BJ (cell line): ENCODE measurements around the gene ARRDC2. TPM values are rescaled to one million over a fixed set of nuclear protein-coding genes. Genes with fewer than 3 reads are reported as not detected.

Experiments used
- CTCF ChIA-PET: fragments of 350-600 bp; formaldehyde crosslinking; extraction: SDS; loops from one replicate; lab custom pipeline; 2021; ENCODE audit warnings: antibody characterized with exemption, inconsistent platforms; lab: Yijun Ruan, JAX
- POLR2A ChIA-PET: fragments of 300-600 bp; sonication (Branson Sonifier 250); formaldehyde crosslinking; extraction: SDS; loops from one replicate; lab custom pipeline; 2021; ENCODE audit warnings: antibody characterized with exemption; lab: Charles Lee
- DNase-seq: peaks from one replicate; pipeline ENCODE4 v3.0.0-alpha.2; 2011; ENCODE audit warnings: low read depth
- H3K27me3 ChIP-seq: 2 replicates; pipeline ENCODE4 v1.6.0; 2011; ENCODE audit warnings: low read length; ENCODE audit not compliant: control insufficient read depth, insufficient read depth
- H3K36me3 ChIP-seq: 2 replicates; pipeline ENCODE4 v1.5.1; 2011; ENCODE audit warnings: low read length; ENCODE audit not compliant: control insufficient read depth, insufficient read depth
- H3K4me3 ChIP-seq: 2 replicates; pipeline ENCODE4 v1.5.1; 2011; ENCODE audit warnings: low read depth, mild to moderate bottlenecking, control low read depth, low read length
- polyA minus RNA-seq: library from RNA; depleted of rRNA, polyadenylated mRNA; stranded (reverse); fragments of >200 nt; gene quantifications from 2 replicates; pipeline ENCODE4 v1.2.3, GENCODE V29; 2011; rRNA and poly(A)+ RNA removed
- polyA plus RNA-seq: library from polyadenylated mRNA; depleted of rRNA; stranded (reverse); fragments of >200 nt; gene quantifications from 2 replicates; pipeline ENCODE4 v1.2.3, GENCODE V29; 2011; rRNA removed
- TF ChIP-seq, protein P1 (sequence below): IDR thresholded peaks from 2 replicates; pipeline ENCODE4 v1.5.1; 2011; ENCODE audit warnings: low read depth, mild to moderate bottlenecking, control low read depth, inconsistent platforms, low read length, moderate library complexity; ENCODE audit not compliant: insufficient read depth

ARRDC2 gene
- 4.5 and 6.0 TPM in 2 replicates for polyA plus RNA-seq
- 3.3 and 3.8 TPM in 2 replicates for polyA minus RNA-seq

DNA sequence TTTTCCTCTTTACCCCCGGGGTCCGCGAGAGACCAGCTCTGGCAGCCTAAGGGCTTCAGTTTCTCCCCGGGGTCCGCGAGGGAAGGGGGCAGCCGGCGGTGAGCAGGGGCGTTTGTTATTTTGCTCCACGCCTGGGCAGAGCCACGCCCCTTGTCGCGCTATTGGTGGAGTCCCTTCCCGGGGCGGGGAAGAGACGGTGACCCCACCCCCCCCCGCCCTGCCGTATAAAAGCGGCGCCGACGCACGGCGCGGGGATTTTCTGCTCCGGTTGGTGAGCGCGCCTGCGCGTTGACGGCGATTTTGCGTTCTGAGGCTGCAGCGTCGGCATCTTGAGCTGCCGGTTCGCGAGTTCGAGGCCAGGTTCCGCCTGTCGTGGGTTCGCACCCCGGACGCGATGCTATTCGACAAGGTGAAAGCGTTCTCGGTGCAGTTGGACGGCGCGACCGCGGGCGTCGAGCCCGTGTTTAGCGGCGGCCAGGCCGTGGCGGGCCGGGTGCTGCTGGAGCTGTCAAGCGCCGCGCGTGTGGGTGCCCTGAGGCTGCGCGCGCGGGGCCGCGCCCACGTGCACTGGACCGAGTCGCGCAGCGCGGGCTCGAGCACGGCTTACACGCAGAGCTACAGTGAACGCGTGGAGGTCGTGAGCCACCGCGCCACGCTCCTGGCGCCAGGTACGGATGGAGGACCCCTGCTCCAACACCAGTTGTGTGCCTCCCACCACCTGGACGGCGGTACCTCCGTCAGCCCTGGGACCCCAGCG, at the start of gene ARRDC2:
ARRDC2 (plus strand) TSS at position 254 of the 757 bp plus-strand sequence; CDS start at position 395, 141 bp downstream.
- TF ChIP-seq, protein P1, sequence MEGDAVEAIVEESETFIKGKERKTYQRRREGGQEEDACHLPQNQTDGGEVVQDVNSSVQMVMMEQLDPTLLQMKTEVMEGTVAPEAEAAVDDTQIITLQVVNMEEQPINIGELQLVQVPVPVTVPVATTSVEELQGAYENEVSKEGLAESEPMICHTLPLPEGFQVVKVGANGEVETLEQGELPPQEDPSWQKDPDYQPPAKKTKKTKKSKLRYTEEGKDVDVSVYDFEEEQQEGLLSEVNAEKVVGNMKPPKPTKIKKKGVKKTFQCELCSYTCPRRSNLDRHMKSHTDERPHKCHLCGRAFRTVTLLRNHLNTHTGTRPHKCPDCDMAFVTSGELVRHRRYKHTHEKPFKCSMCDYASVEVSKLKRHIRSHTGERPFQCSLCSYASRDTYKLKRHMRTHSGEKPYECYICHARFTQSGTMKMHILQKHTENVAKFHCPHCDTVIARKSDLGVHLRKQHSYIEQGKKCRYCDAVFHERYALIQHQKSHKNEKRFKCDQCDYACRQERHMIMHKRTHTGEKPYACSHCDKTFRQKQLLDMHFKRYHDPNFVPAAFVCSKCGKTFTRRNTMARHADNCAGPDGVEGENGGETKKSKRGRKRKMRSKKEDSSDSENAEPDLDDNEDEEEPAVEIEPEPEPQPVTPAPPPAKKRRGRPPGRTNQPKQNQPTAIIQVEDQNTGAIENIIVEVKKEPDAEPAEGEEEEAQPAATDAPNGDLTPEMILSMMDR, result no peak
- Histone ChIP-seq H3K36me3 (peaks cover 11% of the 10 kb centered on the region), H3K27me3 (no peaks in the 10 kb centered on the region), H3K4me3 (peak within 1 kb of the TSS; percentile 46)
- DNase-seq, result peak; percentile 42
- ChIA-PET POLR2A (interaction anchor here (0.6 kb wide), 2 partner anchors 70 to 216 kb away, joined by 5 to 8 read pairs; no protein-coding TSS in a partner anchor), CTCF (interaction anchor here (0.7 to 2.9 kb wide), 18 partner anchors 8 to 96 kb away, joined by 3 to 120 read pairs (median 4); partner anchors contain the start of gene CCDC124)

DNA sequence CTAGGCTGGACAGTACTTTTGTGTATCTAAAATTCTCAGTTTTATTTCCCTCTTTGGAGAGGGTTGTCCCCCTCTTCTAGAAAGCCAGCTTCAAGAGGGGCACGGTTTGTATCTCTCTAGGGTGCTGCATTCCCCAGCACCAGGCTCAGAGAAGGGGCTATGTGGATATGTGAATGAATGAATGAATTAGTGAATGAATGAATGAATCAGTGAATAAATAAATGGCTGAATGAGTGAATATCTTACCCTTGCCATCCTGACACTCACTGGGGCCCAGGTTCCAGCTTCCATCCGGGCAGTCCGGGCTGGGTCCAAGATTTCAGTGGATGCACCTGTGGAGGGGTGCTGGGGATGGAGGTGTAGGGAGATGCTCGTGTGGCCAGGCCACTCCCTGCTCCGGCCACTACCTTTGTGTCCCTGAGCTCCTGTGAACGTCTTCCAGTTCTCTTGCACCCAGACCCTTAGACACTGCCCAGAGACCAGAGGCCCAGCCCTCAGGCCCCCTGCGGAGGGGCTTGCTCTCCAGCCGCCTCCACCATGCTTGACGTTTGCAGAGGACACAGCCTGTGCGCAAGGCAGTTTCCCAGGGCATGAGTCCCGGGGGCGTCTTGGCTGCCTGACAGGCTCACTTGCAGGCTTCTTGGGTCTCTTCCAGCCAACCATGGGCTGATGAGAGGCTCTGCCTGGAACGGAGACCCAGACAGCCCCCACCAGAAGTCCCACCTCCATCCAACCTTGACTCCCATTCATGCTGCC, 43.9 kb upstream of the ARRDC2 start:
- POLR2A ChIA-PET, result no interaction called here
- no peak overlapping the region for H3K4me3 ChIP-seq
- H3K27me3 ChIP-seq, result peaks cover 32% of the 10 kb centered on the region
- H3K36me3 ChIP-seq, result no peaks in the 10 kb centered on the region
- TF ChIP-seq, protein P1, result no peak
- CTCF ChIA-PET, result interaction anchor here (0.6 to 2.3 kb wide), 4 partner anchors 26 to 178 kb away, joined by 3 to 9 read pairs (median 4); partner anchors contain the start of gene INSL3
- DNase-seq, result no peak

DNA sequence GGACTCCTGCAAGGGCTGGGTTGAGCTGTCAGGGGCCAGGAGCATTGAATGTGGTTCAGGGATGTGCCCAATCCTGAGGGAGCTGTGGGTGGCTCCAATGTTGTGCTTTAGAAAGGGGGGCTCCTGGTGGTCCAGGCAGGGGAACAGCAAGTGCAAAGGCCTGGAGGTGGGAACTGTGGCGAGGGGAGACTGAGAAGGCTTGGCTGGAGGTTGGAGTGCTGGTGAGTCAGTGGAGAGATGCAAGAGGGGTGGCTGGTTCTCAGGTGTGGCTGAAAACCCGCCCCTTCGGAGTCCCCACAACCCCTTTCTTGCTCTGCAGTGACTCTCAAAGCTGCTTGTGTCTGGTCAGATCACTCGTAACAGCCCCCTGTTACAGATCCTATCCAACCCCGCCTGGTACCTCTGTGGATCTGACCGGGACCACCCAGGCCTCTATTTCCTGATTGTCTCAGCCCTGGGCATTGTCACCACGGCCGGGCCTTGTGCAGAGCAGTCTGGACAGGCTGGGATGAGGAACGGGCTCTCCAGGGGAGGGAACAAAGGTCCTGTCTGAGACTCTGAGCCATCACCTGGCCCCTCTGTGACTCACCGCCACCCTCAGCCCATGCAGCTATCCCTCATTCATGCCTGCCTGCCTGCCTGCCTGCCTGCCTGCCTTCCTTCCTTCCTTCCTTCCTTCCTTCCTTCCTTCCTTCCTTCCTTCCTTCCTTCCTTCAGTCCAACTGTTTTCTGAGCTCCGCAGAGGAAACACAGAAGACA, 42.4 kb upstream of the ARRDC2 start:
- DNase-seq, result no peak
- Histone ChIP-seq H3K27me3 (peaks cover 33% of the 10 kb centered on the region), H3K36me3 (no peaks in the 10 kb centered on the region), H3K4me3 (no peak overlapping the region)
- TF ChIP-seq, protein P1, result no peak
- POLR2A ChIA-PET, result no interaction called here
- CTCF ChIA-PET, result interaction anchor here (1.3 kb wide), 1 partner anchor 20 kb away, joined by 4 read pairs; no protein-coding TSS in a partner anchor

DNA sequence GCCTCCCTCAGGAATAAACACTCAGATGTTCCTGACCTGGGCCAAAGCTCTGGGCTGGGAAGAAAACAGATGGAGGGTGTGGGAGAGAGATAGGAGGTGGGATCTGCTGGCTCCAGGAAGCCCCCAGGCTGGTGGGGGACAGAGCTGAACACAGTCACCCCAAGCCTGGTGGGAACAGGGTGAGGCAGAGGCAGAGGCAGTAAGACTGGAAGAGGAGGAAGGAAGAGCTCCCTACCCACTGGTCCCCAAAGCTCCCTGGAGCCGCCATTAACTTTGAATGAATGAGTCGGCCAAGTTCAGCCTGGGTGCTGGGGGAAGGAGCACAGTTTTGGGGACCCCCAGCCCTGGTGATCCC, 41.9 kb upstream of the ARRDC2 start:
- H3K36me3 ChIP-seq, result no peaks in the 10 kb centered on the region
- DNase-seq, result no peak
- TF ChIP-seq, protein P1, result no peak
- ChIA-PET CTCF (interaction anchor here (1.3 kb wide), 1 partner anchor 20 kb away, joined by 4 read pairs; no protein-coding TSS in a partner anchor), POLR2A (no interaction called here)
- H3K4me3 ChIP-seq, result no peak overlapping the region
- peaks cover 33% of the 10 kb centered on the region for H3K27me3 ChIP-seq
